ENCODE results near the gene KCNT2.

DNA sequence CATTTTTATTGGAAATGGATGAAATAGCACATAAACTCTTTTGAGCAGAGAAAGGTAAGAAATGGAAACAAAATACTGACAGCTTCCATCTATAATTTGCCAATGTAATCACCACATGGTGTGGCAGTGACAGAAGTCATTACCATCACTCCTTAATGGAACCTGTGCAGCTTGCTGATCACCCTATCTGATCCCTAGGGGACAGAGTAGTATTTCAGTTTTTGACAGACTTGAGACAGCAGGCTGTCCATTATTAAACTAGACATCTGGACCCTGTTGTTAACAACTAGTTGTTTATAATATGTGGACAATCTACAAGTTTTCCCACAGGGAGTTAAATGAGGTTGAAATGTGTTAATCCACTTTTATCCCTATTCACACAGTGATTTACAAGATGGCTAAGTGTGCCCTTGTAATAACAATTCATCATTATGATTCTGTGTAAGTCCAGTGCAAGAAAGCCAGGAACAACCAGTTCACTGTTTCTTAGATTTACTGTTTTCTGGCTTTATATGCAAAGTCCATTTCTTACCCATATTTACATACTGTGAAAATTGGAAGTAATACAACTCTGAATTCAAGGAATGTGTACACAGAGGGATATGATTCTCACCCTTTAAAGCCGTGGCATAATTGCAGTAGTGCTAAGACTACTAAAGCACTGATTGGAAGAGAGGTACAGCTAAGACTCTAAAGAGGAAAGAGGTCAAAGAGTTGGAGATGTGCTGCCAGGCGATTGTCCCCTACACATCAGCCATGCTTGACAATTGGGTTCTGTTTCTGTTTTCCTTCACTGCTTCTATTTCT, 9.1 kb downstream of the KCNT2 start:
- TF ChIP-seq, protein P1, sequence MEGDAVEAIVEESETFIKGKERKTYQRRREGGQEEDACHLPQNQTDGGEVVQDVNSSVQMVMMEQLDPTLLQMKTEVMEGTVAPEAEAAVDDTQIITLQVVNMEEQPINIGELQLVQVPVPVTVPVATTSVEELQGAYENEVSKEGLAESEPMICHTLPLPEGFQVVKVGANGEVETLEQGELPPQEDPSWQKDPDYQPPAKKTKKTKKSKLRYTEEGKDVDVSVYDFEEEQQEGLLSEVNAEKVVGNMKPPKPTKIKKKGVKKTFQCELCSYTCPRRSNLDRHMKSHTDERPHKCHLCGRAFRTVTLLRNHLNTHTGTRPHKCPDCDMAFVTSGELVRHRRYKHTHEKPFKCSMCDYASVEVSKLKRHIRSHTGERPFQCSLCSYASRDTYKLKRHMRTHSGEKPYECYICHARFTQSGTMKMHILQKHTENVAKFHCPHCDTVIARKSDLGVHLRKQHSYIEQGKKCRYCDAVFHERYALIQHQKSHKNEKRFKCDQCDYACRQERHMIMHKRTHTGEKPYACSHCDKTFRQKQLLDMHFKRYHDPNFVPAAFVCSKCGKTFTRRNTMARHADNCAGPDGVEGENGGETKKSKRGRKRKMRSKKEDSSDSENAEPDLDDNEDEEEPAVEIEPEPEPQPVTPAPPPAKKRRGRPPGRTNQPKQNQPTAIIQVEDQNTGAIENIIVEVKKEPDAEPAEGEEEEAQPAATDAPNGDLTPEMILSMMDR (IDR thresholded peaks at IDR 0.05 in 2 of 3, conservative IDR thresholded peaks at IDR 0.05 in 1 of 3; ENCODE audit: borderline replicate concordance in 1 of 3, insufficient read depth in 1 of 3, low read depth in 2 of 3, low read length in 2 of 3): no peak
- TF ChIP-seq POLR2A (IDR thresholded peaks at IDR 0.05; ENCODE audit: borderline replicate concordance, extremely low read depth, insufficient read depth, insufficient read length) (no peak), ZFX (IDR thresholded peaks at IDR 0.05) (no peak), POLR2AphosphoS5 (IDR thresholded peaks at IDR 0.05; ENCODE audit: low read depth, low read length) (no peak), ELF1 (IDR thresholded peaks at IDR 0.05; ENCODE audit: borderline replicate concordance, low read depth) (no peak), CEBPB (IDR thresholded peaks at IDR 0.05; ENCODE audit: low read depth) (no peak), EZH2phosphoT487 (IDR thresholded peaks at IDR 0.05; ENCODE audit: borderline replicate concordance) (no peak), TCF7L2 (IDR thresholded peaks at IDR 0.05; ENCODE audit: borderline replicate concordance, extremely low read depth, insufficient read depth, insufficient read length) (no peak), SP1 (IDR thresholded peaks at IDR 0.05; ENCODE audit: low read depth) (no peak), EGR1 (IDR thresholded peaks at IDR 0.05; ENCODE audit: low read depth) (no peak)
- TF ChIP-seq, protein P2, sequence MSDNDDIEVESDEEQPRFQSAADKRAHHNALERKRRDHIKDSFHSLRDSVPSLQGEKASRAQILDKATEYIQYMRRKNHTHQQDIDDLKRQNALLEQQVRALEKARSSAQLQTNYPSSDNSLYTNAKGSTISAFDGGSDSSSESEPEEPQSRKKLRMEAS (IDR thresholded peaks at IDR 0.05): no peak
- TF ChIP-seq, protein P3, sequence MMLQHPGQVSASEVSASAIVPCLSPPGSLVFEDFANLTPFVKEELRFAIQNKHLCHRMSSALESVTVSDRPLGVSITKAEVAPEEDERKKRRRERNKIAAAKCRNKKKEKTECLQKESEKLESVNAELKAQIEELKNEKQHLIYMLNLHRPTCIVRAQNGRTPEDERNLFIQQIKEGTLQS (IDR thresholded peaks at IDR 0.05): no peak

All from HCT116 (cell line).